Measurements from ENCODE around the gene EDN1. TPM values are rescaled to one million over a fixed set of nuclear protein-coding genes. Genes with fewer than 3 reads are reported as not detected.

Gene EDN1
- total and polyA plus RNA-seq, 2 of the 4 experiments (the other 2 are of a cell fraction): 5.6 to 9.0 TPM

DNA sequence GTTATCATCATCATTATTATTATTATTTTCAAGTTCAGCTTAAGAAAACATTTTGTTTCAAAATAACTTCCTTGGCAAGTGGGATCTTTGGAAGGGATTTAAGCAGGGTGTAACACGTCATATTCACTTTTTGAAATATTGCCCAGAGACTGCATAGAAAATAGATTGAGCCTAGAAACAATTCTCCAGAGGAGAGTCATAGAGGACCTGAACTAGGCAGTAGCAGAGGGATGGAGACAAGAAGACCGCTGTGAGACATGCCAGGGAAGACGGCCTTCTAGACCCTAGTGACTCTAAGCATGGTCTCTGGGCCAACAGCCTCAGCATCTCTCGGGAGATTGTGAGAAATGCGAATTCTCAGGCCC lies 55.5 kb downstream of the EDN1 start:
- intact Hi-C loops (cut with micrococcal nuclease): no loop called here
- Histone ChIP-seq H2AK9ac (replicated peaks; ENCODE audit: low read depth, low read length, poor library complexity) (no peak overlapping the region), H3K36me3 (ENCODE audit: control insufficient read depth, insufficient read depth, low read length) (no peaks in the 10 kb centered on the region), H2BK5ac (ENCODE audit: low read depth, low read length, poor library complexity, severe bottlenecking) (no peak overlapping the region), H4K5ac (ENCODE audit: low read depth, low read length) (no peak overlapping the region), H2BK120ac (ENCODE audit: low read depth, low read length) (no peak overlapping the region; the same call in 1 of the 2 replicates), H2BK15ac (ENCODE audit: low read depth, low read length) (no peak overlapping the region), H3K9ac (ENCODE audit: low read depth, low read length) (no peak overlapping the region), H3K9me3 (ENCODE audit: control insufficient read depth, insufficient read depth, low read length) (no peaks in the 10 kb centered on the region), H4K8ac (ENCODE audit: low read depth in 2 of 2, low read length in 2 of 2) (no peak overlapping the region), H3K27ac (ENCODE audit: insufficient read depth, low read length) (no peak overlapping the region), H3K4me1 (ENCODE audit: control insufficient read depth, insufficient read depth, low read length) (peaks cover 9% of the 10 kb centered on the region), H3K79me1 (ENCODE audit: low read depth in 1 of 2, low read length in 2 of 2) (no peaks in the 10 kb centered on the region), H3K4me2 (ENCODE audit: low read depth, low read length) (no peak overlapping the region), H2AFZ (replicated peaks; ENCODE audit: low read length, poor library complexity) (no peak overlapping the region), H3K56ac (ENCODE audit: extremely low read depth, insufficient read depth, low read length) (no peak overlapping the region), H3K14ac (replicated peaks; ENCODE audit: low read depth, low read length) (no peak overlapping the region), H3K9me1 (ENCODE audit: insufficient read depth, low read length) (no peaks in the 10 kb centered on the region; the same call in 1 of the 2 replicates), H3K23ac (ENCODE audit: low read depth, low read length) (no peak overlapping the region), H4K91ac (ENCODE audit: insufficient read depth, low read depth, low read length) (no peak overlapping the region), H3K4me3 (ENCODE audit: insufficient read depth, low read depth, low read length) (no peak overlapping the region), H3K18ac (ENCODE audit: low read depth, low read length) (no peak overlapping the region), H3K4ac (ENCODE audit: low read depth, low read length) (0 out of 2 replicates have a peak overlapping the region, but pooled peaks have one; percentile 15), H2BK20ac (ENCODE audit: low read depth, low read length) (no peak overlapping the region), H2AK5ac (ENCODE audit: low read depth, low read length) (no peak overlapping the region), H4K20me1 (ENCODE audit: insufficient read depth, low read length) (no peaks in the 10 kb centered on the region), H3K27me3 (ENCODE audit: control insufficient read depth, insufficient read depth, low read length) (no peaks in the 10 kb centered on the region)
- in situ Hi-C loops (cut with MboI; ENCODE audit: low sequenced_read_pairs): no loop called here
- DNase-seq: no peak
- TF ChIP-seq, protein P1, sequence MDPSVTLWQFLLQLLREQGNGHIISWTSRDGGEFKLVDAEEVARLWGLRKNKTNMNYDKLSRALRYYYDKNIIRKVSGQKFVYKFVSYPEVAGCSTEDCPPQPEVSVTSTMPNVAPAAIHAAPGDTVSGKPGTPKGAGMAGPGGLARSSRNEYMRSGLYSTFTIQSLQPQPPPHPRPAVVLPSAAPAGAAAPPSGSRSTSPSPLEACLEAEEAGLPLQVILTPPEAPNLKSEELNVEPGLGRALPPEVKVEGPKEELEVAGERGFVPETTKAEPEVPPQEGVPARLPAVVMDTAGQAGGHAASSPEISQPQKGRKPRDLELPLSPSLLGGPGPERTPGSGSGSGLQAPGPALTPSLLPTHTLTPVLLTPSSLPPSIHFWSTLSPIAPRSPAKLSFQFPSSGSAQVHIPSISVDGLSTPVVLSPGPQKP (IDR thresholded peaks at IDR 0.05; ENCODE audit: borderline replicate concordance, low read depth, low read length): no peak
- no peak for TF ChIP-seq MAFK (IDR thresholded peaks at IDR 0.05; ENCODE audit: low read depth, low read length)
- no peak for TF ChIP-seq RAD21 (IDR thresholded peaks at IDR 0.05; ENCODE audit: low read length)
- TF ChIP-seq NFE2L2 (IDR thresholded peaks at IDR 0.05; ENCODE audit: low read depth, low read length): no peak
- TF ChIP-seq RFX5 (IDR thresholded peaks at IDR 0.05; ENCODE audit: low read depth, low read length): no peak
- no peak for TF ChIP-seq CEBPB (IDR thresholded peaks at IDR 0.05; ENCODE audit: low read depth, low read length)
- no peak for TF ChIP-seq MXI1 (IDR thresholded peaks at IDR 0.05; ENCODE audit: borderline replicate concordance, low read depth, low read length)
- no peak for TF ChIP-seq USF2 (IDR thresholded peaks at IDR 0.05; ENCODE audit: low read depth, low read length)
- TF ChIP-seq CHD1 (IDR thresholded peaks at IDR 0.05; ENCODE audit: low read depth, low read length): no peak
- TF ChIP-seq FOS (IDR thresholded peaks at IDR 0.05; ENCODE audit: low read depth, low read length): no peak
- no peak for TF ChIP-seq POLR2A (IDR thresholded peaks at IDR 0.05; ENCODE audit: low read depth, low read length)
- TF ChIP-seq RCOR1 (IDR thresholded peaks at IDR 0.05; ENCODE audit: insufficient replicate concordance, low read length): no peak
- TF ChIP-seq BHLHE40 (IDR thresholded peaks at IDR 0.05; ENCODE audit: low read depth, low read length): no peak
- no peak for TF ChIP-seq SMC3 (IDR thresholded peaks at IDR 0.05; ENCODE audit: low read depth, low read length)
- TF ChIP-seq, protein P2, sequence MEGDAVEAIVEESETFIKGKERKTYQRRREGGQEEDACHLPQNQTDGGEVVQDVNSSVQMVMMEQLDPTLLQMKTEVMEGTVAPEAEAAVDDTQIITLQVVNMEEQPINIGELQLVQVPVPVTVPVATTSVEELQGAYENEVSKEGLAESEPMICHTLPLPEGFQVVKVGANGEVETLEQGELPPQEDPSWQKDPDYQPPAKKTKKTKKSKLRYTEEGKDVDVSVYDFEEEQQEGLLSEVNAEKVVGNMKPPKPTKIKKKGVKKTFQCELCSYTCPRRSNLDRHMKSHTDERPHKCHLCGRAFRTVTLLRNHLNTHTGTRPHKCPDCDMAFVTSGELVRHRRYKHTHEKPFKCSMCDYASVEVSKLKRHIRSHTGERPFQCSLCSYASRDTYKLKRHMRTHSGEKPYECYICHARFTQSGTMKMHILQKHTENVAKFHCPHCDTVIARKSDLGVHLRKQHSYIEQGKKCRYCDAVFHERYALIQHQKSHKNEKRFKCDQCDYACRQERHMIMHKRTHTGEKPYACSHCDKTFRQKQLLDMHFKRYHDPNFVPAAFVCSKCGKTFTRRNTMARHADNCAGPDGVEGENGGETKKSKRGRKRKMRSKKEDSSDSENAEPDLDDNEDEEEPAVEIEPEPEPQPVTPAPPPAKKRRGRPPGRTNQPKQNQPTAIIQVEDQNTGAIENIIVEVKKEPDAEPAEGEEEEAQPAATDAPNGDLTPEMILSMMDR (conservative IDR thresholded peaks at IDR 0.05; ENCODE audit: low read depth, low read length): no peak
- TF ChIP-seq MAZ (IDR thresholded peaks at IDR 0.05; ENCODE audit: borderline replicate concordance, low read depth, low read length): no peak
- dilution Hi-C loops (cut with HindIII; ENCODE audit: low sequenced_read_pairs, unreplicated experiment): no loop called here
- WGBS, 2 experiments (ENCODE audit: extremely low coverage in 2 of 2, insufficient read length in 1 of 2): 83% methylated on average over 1 of the region's 5 CpGs; no CpG with 5 or more reads in 1 of the 2 experiments
- ATAC-seq (ENCODE audit: low read depth): no peak
- ChIA-PET CTCF (interaction anchor here (1.5 kb wide), 1 partner anchor 258 kb away, joined by 4 read pairs; no protein-coding TSS in a partner anchor), POLR2A (ENCODE audit: unreplicated experiment) (no interaction called here)
- BruUV-seq (replicated peaks): no TSS peak

All from IMR-90 (cell line).